ENCODE measurements around the gene U2SURP.

GRCh38 chr3:142987080-142987700, 14.2 kb upstream of the U2SURP start:
- TF ChIP-seq CTCF (IDR thresholded peaks at IDR 0.05): peak; percentile 57 to 71 (median 65)
- no peak for TF ChIP-seq POLR2AphosphoS5 (IDR thresholded peaks at IDR 0.05)
